C1 segment of cervical spinal cord (tissue), 14 donors: Measurements from ENCODE around the gene CDH22.
A peak's percentile ranks its signal among the peaks of the same experiment; 100 is the strongest.

ENCODE experiments used
- DNase-seq, 14 donors: peaks; one replicate each; lab custom pipeline; 2025; lab: John Stamatoyannopoulos, UW

Gene CDH22

GRCh38 chr20:46172455-46172854, 135.8 kb downstream of the CDH22 start:
- DNase-seq: no peak

GRCh38 chr20:46171909-46172308, 136.4 kb downstream of the CDH22 start:
- DNase-seq: no peak

- DNase-seq: no peak
Observed at GRCh38 chr20:46171476-46171875, 136.8 kb downstream of the CDH22 start.

GRCh38 chr20:46169245-46170171, 138.8 kb downstream of the CDH22 start:
- no peak for DNase-seq

- DNase-seq: no peak
Observed at GRCh38 chr20:46168438-46168837, 139.9 kb downstream of the CDH22 start.

- no peak for DNase-seq
Observed at GRCh38 chr20:46167080-46167479, 141.2 kb downstream of the CDH22 start.

- no peak for DNase-seq
Observed at GRCh38 chr20:46164254-46164653, 144.0 kb downstream of the CDH22 start.

GRCh38 chr20:46161921-46162320, 146.4 kb downstream of the CDH22 start:
- DNase-seq: no peak

- no peak for DNase-seq
Observed at GRCh38 chr20:46160661-46161060, 147.6 kb downstream of the CDH22 start.

- DNase-seq: no peak
Observed at GRCh38 chr20:46159101-46159897, 149.0 kb downstream of the CDH22 start.

- DNase-seq: no peak
Observed at GRCh38 chr20:46158476-46158987, 149.8 kb downstream of the CDH22 start.

- no peak for DNase-seq
Observed at GRCh38 chr20:46157625-46158024, 150.7 kb downstream of the CDH22 start.

GRCh38 chr20:46157076-46157592, 151.2 kb downstream of the CDH22 start:
- DNase-seq: no peak

GRCh38 chr20:46156065-46156464, 152.2 kb downstream of the CDH22 start:
- no peak for DNase-seq

- DNase-seq: no peak
Observed at GRCh38 chr20:46154796-46155195, 153.5 kb downstream of the CDH22 start.

GRCh38 chr20:46154305-46154704, 154.0 kb downstream of the CDH22 start:
- DNase-seq: no peak

- no peak for DNase-seq
Observed at GRCh38 chr20:46152824-46153586, 155.3 kb downstream of the CDH22 start.

GRCh38 chr20:46151936-46152335, 156.4 kb downstream of the CDH22 start:
- no peak for DNase-seq

GRCh38 chr20:46150943-46151342, 157.4 kb downstream of the CDH22 start:
- DNase-seq: peak in 9 of 14 donors; percentile 8 to 72 (median 31)

GRCh38 chr20:46148313-46149208, 159.7 kb downstream of the CDH22 start:
- DNase-seq: no peak
